BJ (cell line): ENCODE data around the gene CNOT4. TPM values are rescaled to one million over a fixed set of nuclear protein-coding genes. Genes with fewer than 3 reads are reported as not detected.

Experiments used
- CTCF ChIA-PET: fragments of 350-600 bp; formaldehyde crosslinking; extraction: SDS; loops from one replicate; lab custom pipeline; 2021; ENCODE audit warnings: antibody characterized with exemption, inconsistent platforms; lab: Yijun Ruan, JAX
- POLR2A ChIA-PET: fragments of 300-600 bp; sonication (Branson Sonifier 250); formaldehyde crosslinking; extraction: SDS; loops from one replicate; lab custom pipeline; 2021; ENCODE audit warnings: antibody characterized with exemption; lab: Charles Lee
- DNase-seq: peaks from one replicate; pipeline ENCODE4 v3.0.0-alpha.2; 2011; ENCODE audit warnings: low read depth
- H3K27me3 ChIP-seq: 2 replicates; pipeline ENCODE4 v1.6.0; 2011; ENCODE audit warnings: low read length; ENCODE audit not compliant: control insufficient read depth, insufficient read depth
- H3K36me3 ChIP-seq: 2 replicates; pipeline ENCODE4 v1.5.1; 2011; ENCODE audit warnings: low read length; ENCODE audit not compliant: control insufficient read depth, insufficient read depth
- H3K4me3 ChIP-seq: 2 replicates; pipeline ENCODE4 v1.5.1; 2011; ENCODE audit warnings: low read depth, mild to moderate bottlenecking, control low read depth, low read length
- polyA plus RNA-seq: library from polyadenylated mRNA; depleted of rRNA; stranded (reverse); fragments of >200 nt; gene quantifications from 2 replicates; pipeline ENCODE4 v1.2.3, GENCODE V29; 2011
- TF ChIP-seq, protein P1 (sequence below): IDR thresholded peaks from 2 replicates; pipeline ENCODE4 v1.5.1; 2011; ENCODE audit warnings: low read depth, mild to moderate bottlenecking, control low read depth, inconsistent platforms, low read length, moderate library complexity; ENCODE audit not compliant: insufficient read depth

CNOT4 gene
- polyA plus RNA-seq, 1 experiment, result 11.0 TPM

DNA sequence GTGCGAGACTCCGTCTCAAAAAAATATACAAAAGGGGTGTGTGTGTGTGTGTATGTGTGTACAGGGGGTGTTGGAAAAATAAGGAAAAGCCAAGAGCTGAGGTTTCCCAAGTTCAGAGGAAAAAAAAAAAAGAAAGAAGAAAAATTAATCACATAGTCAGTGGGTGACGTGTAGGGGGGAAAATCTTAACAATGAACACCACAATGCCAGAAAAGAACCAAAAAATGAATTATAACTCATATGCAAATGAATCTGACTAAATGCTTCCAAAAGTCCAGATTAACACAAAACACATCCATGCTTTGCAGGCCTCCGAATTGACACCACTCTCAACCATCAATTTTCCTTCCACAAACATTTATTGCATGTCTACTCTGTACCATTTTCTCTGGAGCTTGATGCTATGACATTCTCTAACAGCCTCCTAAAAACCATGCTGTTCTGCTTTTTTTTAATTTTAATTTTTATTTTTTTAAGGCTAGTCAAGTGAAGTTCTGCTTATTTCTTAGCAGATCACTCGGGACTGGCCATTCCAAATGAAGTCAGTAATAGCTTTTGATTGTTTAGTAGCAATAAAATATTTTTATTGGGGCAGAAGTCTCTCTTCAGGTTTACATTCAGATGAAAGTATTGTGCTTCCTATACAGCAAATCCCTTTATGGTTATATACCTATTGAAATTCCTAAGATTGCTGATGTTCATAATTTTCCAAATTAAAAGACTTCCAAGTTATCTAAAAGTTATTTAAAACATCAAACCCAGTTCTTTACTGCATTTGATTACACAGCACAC is 133.8 kb downstream of the CNOT4 start:
- no peak for DNase-seq
- Histone ChIP-seq H3K4me3 (no peak overlapping the region), H3K27me3 (no peaks in the 10 kb centered on the region), H3K36me3 (no peaks in the 10 kb centered on the region)
- TF ChIP-seq, protein P1, sequence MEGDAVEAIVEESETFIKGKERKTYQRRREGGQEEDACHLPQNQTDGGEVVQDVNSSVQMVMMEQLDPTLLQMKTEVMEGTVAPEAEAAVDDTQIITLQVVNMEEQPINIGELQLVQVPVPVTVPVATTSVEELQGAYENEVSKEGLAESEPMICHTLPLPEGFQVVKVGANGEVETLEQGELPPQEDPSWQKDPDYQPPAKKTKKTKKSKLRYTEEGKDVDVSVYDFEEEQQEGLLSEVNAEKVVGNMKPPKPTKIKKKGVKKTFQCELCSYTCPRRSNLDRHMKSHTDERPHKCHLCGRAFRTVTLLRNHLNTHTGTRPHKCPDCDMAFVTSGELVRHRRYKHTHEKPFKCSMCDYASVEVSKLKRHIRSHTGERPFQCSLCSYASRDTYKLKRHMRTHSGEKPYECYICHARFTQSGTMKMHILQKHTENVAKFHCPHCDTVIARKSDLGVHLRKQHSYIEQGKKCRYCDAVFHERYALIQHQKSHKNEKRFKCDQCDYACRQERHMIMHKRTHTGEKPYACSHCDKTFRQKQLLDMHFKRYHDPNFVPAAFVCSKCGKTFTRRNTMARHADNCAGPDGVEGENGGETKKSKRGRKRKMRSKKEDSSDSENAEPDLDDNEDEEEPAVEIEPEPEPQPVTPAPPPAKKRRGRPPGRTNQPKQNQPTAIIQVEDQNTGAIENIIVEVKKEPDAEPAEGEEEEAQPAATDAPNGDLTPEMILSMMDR, result no peak
- ChIA-PET CTCF (no interaction called here), POLR2A (no interaction called here)

DNA sequence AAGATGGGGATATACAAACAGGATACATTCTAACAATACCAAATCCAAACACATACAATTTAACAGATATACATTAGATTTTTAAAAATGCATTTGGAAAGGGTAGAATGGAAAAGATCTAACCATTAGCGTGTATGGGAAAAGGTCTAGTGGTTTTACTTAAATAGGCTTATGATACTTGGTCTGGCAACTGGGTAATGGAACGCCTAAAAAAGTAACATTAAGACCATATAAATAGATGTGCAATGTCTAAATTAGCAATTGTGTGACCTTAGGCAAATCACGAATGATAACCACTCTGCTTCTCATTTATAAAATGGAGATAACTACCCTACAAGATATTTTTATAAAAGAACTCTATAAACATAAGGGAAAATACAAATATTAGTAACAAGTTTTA is 135.2 kb downstream of the CNOT4 start:
- CTCF ChIA-PET, result no interaction called here
- no peak for DNase-seq
- H3K4me3 ChIP-seq, result no peak overlapping the region
- POLR2A ChIA-PET, result no interaction called here
- H3K27me3 ChIP-seq, result no peaks in the 10 kb centered on the region
- TF ChIP-seq, protein P1, result no peak
- no peaks in the 10 kb centered on the region for H3K36me3 ChIP-seq

DNA sequence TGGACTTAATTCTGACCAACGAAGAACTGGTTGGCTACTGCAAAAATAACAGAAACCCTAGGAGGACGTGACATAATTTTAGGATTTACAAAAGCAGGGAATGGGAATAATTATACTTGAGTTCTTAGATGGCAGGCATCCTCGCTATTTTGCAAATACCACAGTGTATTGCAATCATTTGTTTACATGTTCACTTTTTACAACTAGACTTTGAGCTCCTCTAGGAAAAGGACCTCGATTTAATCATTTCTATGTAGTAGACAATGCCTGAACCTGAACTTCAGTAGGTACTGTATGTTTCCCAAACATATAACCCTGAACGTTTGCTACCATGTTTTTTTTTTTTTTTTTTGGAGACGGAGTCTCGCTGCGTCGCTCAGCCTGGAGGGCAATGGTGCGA is 137.7 kb downstream of the CNOT4 start:
- ChIA-PET CTCF (interaction anchor here (1.1 kb wide), 1 partner anchor 11 kb away, joined by 3 read pairs; no protein-coding TSS in a partner anchor), POLR2A (no interaction called here)
- Histone ChIP-seq H3K4me3 (no peak overlapping the region), H3K36me3 (no peaks in the 10 kb centered on the region), H3K27me3 (no peaks in the 10 kb centered on the region)
- no peak for DNase-seq
- TF ChIP-seq, protein P1, result no peak

DNA sequence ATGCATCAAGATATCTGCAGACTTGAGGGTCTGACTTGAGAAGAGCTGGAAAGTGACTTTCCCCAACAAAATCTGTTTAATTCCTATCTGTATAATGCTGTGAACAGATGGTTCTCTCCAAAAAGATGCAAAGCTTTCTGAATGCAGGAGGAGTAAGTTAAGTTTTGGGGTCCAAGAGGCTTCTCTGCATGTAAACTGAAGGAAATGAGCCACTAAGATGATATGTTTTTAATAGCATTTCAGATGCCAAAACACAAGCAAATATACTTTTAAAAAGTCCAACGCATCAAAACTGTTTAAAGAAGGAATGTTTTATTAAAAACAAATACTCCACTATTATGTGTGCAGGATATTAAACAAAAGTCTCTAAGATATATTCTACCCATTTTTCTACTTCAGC is 139.2 kb downstream of the CNOT4 start:
- Histone ChIP-seq H3K27me3 (no peaks in the 10 kb centered on the region), H3K4me3 (no peak overlapping the region), H3K36me3 (no peaks in the 10 kb centered on the region)
- ChIA-PET POLR2A (no interaction called here), CTCF (no interaction called here)
- TF ChIP-seq, protein P1, result no peak
- no peak for DNase-seq

DNA sequence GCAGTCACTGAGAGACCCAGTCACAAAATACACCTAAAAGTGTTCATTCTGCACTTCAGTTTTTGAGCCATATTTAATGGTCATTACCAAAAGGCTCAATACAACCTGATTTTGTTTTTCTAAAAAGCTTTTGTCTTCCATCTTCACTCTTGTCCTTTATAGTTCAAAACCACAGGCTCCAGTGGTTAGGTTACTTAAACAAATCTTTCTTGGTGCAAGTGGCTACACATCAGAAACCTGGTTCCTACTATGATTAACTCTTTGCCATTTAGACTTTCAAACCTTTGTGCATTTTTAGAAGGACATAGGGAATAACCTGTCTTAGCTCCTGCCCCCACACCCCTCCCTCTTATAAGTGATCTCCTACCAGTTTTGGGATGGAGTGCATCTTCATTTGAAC is 140.5 kb downstream of the CNOT4 start:
- ChIA-PET CTCF (no interaction called here), POLR2A (no interaction called here)
- TF ChIP-seq, protein P1, result no peak
- H3K36me3 ChIP-seq, result no peaks in the 10 kb centered on the region
- DNase-seq, result no peak
- H3K27me3 ChIP-seq, result no peaks in the 10 kb centered on the region
- H3K4me3 ChIP-seq, result no peak overlapping the region
